ENCODE results near the gene CIAO3.
"Not testable (repeated sequence)": the region's sequence is repeated elsewhere in the genome, so short reads cannot be mapped to it uniquely, and the experiment has no call there.

The CIAO3 gene

DNA sequence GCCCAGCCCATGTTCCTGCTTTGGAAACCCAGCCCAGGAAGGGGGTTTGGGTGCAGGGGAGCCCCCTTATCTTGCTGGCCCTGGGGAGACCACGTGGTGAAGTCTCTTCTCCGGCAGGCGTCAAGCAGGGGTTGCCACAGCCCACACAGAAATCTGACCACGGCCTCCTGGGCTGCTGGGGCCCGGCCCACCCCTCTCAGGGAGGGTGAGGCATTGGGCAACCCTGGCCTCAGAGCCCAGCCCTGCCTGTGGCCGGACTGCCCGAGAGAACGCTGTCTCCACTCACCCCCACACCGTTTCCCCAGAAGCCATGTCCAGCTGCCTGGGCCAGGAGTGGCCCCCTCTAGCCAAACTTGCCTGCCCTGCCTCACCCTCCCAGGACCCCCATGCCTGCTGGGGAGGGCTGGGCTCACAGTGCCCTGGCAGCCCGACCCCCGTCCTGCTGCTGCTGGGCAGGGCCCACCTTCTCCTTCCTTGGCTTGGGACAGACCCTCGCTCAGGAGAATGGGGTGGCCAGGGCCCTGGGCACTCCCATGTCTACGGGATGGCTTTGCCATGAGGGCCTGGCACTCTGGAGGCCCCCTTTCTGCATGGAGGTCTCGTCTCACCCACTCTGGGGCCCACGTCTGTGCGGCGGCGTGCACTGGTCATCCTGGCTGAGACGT, 40.7 kb upstream of the CIAO3 start:
- H3K27ac Mint-ChIP-seq, result no peak overlapping the region
- H3K27me3 Mint-ChIP-seq, result peaks cover 17% of the 10 kb centered on the region
- H3K9me3 Mint-ChIP-seq, result no peaks in the 10 kb centered on the region
- H3K36me3 Mint-ChIP-seq, result no peaks in the 10 kb centered on the region
- no peak for ATAC-seq (ENCODE audit: low read depth)
- H3K4me1 Mint-ChIP-seq, result peaks cover 2% of the 10 kb centered on the region
- H3K4me3 Mint-ChIP-seq, result no peak overlapping the region
- DNase-seq (ENCODE audit: low spot score in 2 of 2), result no peak

DNA sequence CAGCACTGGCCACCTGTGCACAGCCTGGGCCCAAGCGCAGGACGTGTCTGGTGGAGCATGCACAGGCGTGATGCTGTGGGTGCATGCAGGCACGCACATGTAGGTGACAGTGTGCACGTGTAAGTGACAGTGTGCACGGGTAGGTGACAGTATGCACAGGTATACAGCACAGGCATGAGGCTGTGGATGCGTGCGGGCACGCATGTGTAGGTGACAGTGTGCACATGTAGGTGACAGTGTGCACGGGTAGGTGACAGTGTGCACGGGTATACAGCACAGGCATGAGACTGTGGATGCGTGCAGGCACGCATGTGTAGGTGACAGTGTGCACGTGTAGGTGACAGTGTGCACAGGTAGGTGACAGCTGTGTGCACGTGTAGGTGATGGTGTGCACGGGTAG, 39.5 kb upstream of the CIAO3 start:
- H3K27me3 Mint-ChIP-seq, result peaks cover 17% of the 10 kb centered on the region
- H3K4me3 Mint-ChIP-seq, result no peak overlapping the region
- ATAC-seq (ENCODE audit: low read depth), result no peak
- H3K4me1 Mint-ChIP-seq, result no peaks in the 10 kb centered on the region
- no peak for DNase-seq (ENCODE audit: low spot score in 2 of 2)
- H3K27ac Mint-ChIP-seq, result no peak overlapping the region
- no peaks in the 10 kb centered on the region for H3K36me3 Mint-ChIP-seq
- H3K9me3 Mint-ChIP-seq, result no peaks in the 10 kb centered on the region

DNA sequence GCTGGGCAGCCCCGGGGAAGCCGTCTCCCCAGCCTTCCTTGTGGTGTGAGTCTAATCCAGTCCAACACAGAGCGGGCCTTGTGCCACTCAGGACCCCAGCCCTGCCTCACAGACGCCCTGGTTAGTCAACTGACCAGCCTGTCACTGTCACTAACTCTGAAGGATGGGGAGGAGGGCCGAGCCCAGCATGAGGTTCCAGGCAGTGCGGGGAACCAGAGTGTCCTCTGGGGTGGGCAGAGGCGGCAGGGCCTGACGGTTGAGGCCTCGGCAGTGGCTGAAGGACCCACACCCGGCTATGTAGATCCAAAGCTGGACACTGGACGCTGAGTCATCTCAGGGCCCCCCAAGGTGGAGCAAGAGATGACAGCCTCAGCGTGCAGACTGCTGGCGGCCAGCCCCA, 38.8 kb upstream of the CIAO3 start:
- no peaks in the 10 kb centered on the region for H3K9me3 Mint-ChIP-seq
- no peak for ATAC-seq (ENCODE audit: low read depth)
- peaks cover 17% of the 10 kb centered on the region for H3K27me3 Mint-ChIP-seq
- no peak overlapping the region for H3K4me3 Mint-ChIP-seq
- no peak for DNase-seq (ENCODE audit: low spot score in 2 of 2)
- H3K36me3 Mint-ChIP-seq, result no peaks in the 10 kb centered on the region
- no peak overlapping the region for H3K27ac Mint-ChIP-seq
- H3K4me1 Mint-ChIP-seq, result no peaks in the 10 kb centered on the region

DNA sequence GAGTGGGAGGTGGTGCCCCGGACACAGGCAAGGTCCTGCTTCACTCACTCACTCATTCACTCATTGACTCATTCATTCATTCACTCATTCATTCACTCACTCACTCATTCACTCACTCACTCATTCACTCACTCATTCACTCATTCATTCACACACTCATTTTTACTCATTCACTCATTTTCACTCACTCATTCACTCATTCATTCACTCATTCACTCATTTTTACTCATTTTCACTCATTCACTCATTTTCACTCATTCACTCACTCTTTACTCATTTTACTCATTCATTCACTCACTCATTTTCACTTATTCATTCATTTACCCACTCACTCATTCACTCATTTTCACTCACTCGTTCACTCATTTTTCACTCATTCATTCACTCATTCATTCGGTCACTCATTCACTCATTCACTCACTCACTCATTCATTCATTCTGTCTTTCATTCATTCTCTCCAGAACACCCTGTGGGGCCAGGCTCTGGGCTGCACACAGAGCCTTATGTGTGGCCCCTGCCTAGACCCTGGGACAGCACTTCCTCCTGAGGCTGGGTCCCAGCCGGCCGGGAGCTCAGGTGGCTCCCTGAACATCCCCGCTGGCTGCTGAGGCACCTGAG, 38.2 kb upstream of the CIAO3 start:
- H3K9me3 Mint-ChIP-seq, result no peaks in the 10 kb centered on the region
- no peak overlapping the region for H3K27ac Mint-ChIP-seq
- ATAC-seq (ENCODE audit: low read depth), result no peak
- DNase-seq (ENCODE audit: low spot score in 2 of 2), result no peak
- H3K27me3 Mint-ChIP-seq, result peaks cover 17% of the 10 kb centered on the region
- no peaks in the 10 kb centered on the region for H3K36me3 Mint-ChIP-seq
- H3K4me1 Mint-ChIP-seq, result no peaks in the 10 kb centered on the region
- H3K4me3 Mint-ChIP-seq, result no peak overlapping the region

DNA sequence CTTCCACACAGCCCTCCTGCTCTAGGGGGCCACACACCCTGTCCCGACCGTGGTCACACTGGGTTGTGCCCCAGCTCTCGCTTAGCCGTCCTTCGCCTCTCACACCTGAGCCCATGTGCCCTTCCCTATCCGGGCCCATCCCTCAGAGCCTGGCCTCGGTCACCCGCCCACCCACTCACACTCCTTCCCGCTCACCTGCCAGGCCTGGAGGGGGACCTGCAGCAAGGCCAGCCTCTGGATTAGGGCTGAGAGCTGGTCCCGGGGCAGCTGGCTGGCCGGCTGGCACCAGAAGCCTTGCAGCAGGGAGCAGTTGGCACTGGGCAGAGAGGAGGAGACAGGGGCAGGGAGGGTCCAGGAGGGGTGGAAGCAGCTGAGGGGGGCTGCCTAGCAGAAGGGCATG, 37.6 kb upstream of the CIAO3 start:
- no peak for ATAC-seq (ENCODE audit: low read depth)
- Mint-ChIP-seq H3K9me3 (no peaks in the 10 kb centered on the region), H3K36me3 (no peaks in the 10 kb centered on the region), H3K4me3 (no peak overlapping the region), H3K27me3 (peaks cover 17% of the 10 kb centered on the region), H3K4me1 (no peaks in the 10 kb centered on the region), H3K27ac (no peak overlapping the region)
- no peak for DNase-seq (ENCODE audit: low spot score in 2 of 2)

DNA sequence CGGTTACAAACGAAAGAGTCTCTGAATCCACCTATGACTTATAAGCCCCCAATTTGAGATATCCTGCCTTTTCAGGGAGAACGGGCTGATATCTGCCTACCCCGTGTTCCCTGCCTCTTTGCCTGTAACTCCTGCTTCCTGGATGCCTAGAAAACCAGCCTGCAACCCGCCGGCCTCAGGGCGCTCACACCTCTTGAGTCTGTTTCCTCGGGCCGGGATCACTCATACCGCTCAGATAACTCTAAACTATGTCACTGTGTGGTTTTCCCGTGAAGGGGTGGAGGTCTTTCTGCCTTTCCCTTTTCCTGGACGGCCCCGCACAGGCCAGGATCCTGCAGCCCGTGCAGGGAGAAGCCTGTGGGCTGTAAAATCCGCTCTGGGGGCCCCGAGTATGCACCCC, 37.0 kb upstream of the CIAO3 start:
- H3K36me3 Mint-ChIP-seq, result no peaks in the 10 kb centered on the region
- peaks cover 13% of the 10 kb centered on the region for H3K27me3 Mint-ChIP-seq
- H3K27ac Mint-ChIP-seq, result no peak overlapping the region
- ATAC-seq (ENCODE audit: low read depth), result no peak
- no peak for DNase-seq (ENCODE audit: low spot score in 2 of 2)
- no peaks in the 10 kb centered on the region for H3K9me3 Mint-ChIP-seq
- H3K4me3 Mint-ChIP-seq, result no peak overlapping the region
- H3K4me1 Mint-ChIP-seq, result no peaks in the 10 kb centered on the region

DNA sequence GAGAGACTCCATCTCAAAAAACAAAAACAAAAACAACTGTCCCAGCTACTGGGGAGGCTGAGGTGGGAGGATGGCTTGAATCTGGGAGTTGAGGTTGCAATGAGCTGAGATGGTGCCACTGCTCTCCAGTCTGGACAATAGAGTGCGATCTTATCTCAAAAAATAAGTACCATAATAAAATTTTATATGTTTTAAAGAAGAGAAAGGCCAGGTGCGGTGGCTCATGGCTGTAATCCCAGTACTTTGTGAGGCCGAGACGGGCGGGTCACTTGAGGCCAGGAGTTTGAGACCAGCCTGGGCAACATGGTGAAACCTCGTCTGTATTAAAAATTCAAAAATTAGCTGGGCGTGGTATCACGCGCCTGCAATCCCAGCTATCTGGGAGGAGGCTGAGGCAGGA, 36.0 kb upstream of the CIAO3 start:
- Mint-ChIP-seq H3K27me3 (peaks cover 12% of the 10 kb centered on the region), H3K36me3 (no peaks in the 10 kb centered on the region), H3K4me3 (no peak overlapping the region), H3K9me3 (no peaks in the 10 kb centered on the region), H3K27ac (no peak overlapping the region), H3K4me1 (no peaks in the 10 kb centered on the region)
- DNase-seq (ENCODE audit: low spot score in 2 of 2) (no peak), ATAC-seq (ENCODE audit: low read depth) (no peak)

DNA sequence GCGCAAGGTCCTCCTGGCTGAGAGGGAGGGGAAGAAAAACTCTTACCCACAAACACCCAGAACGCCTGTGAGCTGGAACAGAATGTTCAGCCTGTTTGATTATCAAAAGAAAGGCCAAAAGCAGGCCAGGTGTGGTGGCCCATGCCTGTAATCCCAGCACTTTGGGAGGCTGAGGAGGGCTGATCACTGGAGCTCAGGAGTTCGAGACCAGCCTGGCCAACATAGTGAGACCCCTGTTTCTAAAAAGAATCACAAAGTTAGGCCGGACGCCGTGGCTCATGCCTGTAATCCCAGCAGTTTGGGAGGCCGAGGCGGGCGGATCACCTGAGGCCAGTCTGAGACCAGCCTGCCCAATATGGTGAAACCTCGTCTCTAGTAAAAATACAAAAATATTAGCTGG, 35.5 kb upstream of the CIAO3 start:
- ATAC-seq (ENCODE audit: low read depth); H3K9me3 Mint-ChIP-seq; H3K4me3 Mint-ChIP-seq: not testable (repeated sequence)

DNA sequence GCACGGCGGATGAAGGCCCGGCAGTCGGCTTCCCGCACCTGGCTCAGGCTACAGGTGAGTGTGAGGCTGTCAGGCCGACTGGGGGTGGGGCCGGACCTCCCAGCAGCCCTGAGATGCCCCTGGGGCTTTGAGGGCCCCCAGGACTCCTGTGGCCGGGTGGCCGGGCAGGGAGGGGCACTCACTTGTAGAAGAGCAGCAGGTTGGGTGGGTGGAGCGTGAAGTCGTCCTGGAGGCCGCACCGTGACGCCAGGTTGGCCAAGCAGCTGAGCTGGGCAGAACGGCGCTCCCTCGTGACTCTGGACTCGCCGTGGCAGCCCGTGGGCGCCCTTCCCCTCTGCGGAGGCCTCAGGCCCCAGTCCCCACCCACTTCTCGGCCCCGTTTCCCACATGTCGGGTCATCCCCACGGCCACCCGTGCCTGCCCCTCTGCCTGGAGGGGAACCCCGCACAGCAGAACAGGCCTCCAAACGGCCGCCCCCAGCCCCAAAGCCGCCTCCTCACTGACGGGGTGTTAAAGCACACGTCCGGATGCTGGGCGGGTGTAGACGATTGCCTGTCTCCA, 34.5 kb upstream of the CIAO3 start:
- peaks cover 4% of the 10 kb centered on the region for H3K27me3 Mint-ChIP-seq
- H3K36me3 Mint-ChIP-seq, result no peaks in the 10 kb centered on the region
- H3K27ac Mint-ChIP-seq, result no peak overlapping the region
- no peak overlapping the region for H3K4me3 Mint-ChIP-seq
- H3K4me1 Mint-ChIP-seq, result no peaks in the 10 kb centered on the region
- H3K9me3 Mint-ChIP-seq, result no peaks in the 10 kb centered on the region
- ATAC-seq (ENCODE audit: low read depth) (no peak), DNase-seq (ENCODE audit: low spot score in 2 of 2) (no peak)

More for the DNA sequence above, 35.5 kb upstream of the CIAO3 start:
- not testable (repeated sequence) for H3K4me1 Mint-ChIP-seq; H3K27me3 Mint-ChIP-seq; DNase-seq (ENCODE audit: low spot score in 2 of 2); H3K36me3 Mint-ChIP-seq; H3K27ac Mint-ChIP-seq

DNA sequence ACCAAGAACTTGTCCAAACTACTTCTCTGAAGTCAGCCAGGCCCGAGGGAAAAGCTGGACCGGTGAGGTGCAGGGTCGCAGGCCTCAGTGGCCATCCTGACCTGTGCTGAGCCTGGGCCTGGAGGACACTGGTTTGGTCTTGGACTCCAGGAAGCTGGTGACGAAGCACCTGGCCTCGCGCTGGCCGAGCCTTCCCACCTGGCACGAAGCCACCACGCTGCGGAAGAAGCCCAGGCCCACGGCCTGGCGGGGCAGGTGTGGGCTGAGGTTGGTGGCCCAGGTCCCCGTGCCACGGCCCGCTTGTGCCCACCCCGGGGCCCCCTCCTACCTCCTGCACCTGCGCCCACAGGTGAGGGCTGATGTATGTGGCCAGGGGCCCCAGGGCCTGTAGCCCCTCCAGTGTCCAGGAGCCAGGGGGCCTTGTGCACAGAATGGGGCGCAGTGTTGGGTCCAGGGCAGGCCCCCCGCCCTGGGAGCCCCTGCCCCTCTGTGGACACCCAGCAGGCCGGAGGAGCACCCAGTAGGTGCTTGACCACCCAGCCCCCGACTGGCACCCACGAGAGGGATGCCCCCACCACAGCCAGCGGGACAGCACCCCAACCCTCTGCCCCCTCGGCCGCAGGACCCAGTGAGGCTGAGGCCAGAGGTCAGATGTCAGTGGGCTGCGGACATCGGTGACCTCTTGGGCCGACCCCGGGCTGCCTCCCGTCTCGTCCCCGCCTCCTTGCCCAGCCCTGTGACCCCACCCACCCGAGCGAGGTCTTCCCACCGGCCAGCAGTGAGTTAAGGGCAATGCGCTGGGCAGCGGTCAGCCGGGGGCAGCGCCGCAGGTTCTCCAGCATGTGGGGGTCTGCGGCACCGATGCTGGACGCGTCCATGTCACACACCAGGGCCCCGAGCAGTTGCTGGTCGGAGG, 33.5 kb upstream of the CIAO3 start:
- H3K27me3 Mint-ChIP-seq, result peaks cover 4% of the 10 kb centered on the region
- no peaks in the 10 kb centered on the region for H3K9me3 Mint-ChIP-seq
- H3K4me1 Mint-ChIP-seq, result no peaks in the 10 kb centered on the region
- no peaks in the 10 kb centered on the region for H3K36me3 Mint-ChIP-seq
- DNase-seq (ENCODE audit: low spot score in 2 of 2) (no peak), ATAC-seq (ENCODE audit: low read depth) (no peak)
- no peak overlapping the region for H3K27ac Mint-ChIP-seq
- no peak overlapping the region for H3K4me3 Mint-ChIP-seq

DNA sequence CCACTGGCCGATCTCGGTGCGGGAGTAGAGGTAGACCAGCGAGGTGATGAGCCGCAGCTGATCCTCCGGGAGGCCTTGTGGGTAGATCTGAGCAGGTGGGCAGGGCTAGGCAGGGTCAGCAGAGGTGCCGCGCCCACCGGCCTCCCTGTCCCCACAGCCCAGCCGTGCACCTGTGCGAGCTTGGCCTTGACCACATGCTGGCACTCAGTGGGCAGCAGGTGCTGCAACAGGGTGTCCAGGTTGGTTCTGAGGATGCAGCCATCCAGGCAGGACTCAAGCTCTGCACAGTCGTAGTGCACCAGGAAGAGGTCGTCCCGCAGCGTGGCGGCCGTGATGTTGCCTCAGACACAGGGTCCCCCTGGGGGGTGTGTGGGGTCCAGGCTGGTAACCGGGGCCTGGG, 32.2 kb upstream of the CIAO3 start:
- ATAC-seq (ENCODE audit: low read depth) (no peak), DNase-seq (ENCODE audit: low spot score in 2 of 2) (no peak)
- Mint-ChIP-seq H3K27me3 (peaks cover 4% of the 10 kb centered on the region), H3K36me3 (no peaks in the 10 kb centered on the region), H3K27ac (no peak overlapping the region), H3K9me3 (no peaks in the 10 kb centered on the region), H3K4me3 (no peak overlapping the region), H3K4me1 (no peaks in the 10 kb centered on the region)

DNA sequence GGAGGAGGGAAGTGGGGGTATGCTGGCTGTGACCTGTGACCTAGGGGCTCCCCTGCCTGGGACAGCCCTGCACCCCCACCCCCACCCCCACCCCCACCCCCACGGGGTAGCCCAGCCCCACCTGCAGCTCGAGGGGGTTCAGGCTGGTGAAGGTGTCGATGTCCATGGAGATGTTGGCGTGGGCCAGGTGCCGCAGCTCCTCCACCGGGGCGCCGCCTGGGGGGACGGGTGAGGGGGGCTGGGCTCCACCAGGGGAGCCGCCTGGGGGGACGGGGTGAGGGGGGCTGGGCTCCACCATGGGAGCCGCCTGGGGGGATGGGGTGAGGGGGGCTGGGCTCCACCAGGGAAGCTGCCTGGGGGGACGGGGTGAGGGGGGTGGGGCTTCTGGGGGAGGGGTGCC, 29.6 kb upstream of the CIAO3 start:
- Mint-ChIP-seq H3K36me3 (no peaks in the 10 kb centered on the region), H3K4me1 (no peaks in the 10 kb centered on the region), H3K4me3 (no peak overlapping the region), H3K27ac (no peak overlapping the region), H3K27me3 (peaks cover 3% of the 10 kb centered on the region), H3K9me3 (no peaks in the 10 kb centered on the region)
- DNase-seq (ENCODE audit: low spot score in 2 of 2) (no peak), ATAC-seq (ENCODE audit: low read depth) (no peak)

DNA sequence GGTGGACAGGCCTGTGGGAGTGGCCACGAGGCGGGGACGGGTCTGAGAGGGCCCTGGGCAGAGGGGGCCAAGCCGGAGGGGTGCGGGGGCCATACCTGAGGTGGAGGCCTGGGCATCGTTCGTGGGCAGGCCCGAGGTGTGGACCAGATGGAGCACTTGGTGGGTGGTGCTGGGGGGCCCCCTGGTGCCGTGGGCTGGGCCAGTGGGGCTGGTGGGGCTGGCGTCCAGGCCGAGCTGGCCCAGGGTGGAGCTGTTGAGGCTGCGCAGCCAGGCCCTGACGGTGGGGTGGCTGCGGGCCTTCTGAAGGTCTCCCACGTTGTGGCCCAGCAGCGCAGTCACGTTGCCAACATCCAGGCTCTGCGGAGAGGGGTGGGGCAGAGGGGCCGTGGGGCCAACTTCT, 29.1 kb upstream of the CIAO3 start:
- no peak for DNase-seq (ENCODE audit: low spot score in 2 of 2)
- ATAC-seq (ENCODE audit: low read depth), result no peak
- no peak overlapping the region for H3K4me3 Mint-ChIP-seq
- H3K27me3 Mint-ChIP-seq, result peaks cover 3% of the 10 kb centered on the region
- H3K36me3 Mint-ChIP-seq, result no peaks in the 10 kb centered on the region
- no peaks in the 10 kb centered on the region for H3K9me3 Mint-ChIP-seq
- no peak overlapping the region for H3K27ac Mint-ChIP-seq
- H3K4me1 Mint-ChIP-seq, result no peaks in the 10 kb centered on the region

DNA sequence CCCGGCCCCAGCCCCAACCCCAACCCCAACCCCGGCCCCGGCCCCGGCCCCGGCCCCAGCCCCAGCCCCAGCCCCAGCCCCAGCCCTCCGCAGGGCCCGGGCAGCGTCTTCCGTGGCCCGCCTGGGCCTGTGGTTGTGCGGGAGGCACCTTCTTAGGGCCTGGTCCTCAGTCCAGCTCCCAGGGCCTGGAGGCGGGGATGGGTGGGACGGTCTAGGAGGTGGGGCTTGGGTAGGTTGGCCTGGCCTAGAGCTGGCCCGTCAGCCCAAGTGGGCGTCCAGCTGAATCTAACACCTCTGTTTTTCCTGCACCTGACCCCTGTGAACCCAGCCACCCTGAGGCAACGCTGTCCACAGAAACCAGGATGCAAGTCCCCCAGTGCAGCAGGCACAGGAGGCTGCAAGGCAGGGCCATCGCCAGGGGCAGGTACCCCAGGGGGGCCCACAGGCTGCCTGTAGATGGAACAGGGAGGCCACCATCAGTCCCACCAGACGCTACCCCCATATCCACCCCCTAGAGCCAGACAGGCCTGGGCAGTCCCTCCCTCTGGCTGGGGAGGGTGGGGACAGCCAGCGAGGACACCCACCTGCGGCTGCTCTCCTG, 28.5 kb upstream of the CIAO3 start:
- no peak overlapping the region for H3K4me3 Mint-ChIP-seq
- H3K4me1 Mint-ChIP-seq, result no peaks in the 10 kb centered on the region
- no peaks in the 10 kb centered on the region for H3K9me3 Mint-ChIP-seq
- no peak for ATAC-seq (ENCODE audit: low read depth)
- H3K27me3 Mint-ChIP-seq, result peaks cover 3% of the 10 kb centered on the region
- DNase-seq (ENCODE audit: low spot score in 2 of 2), result no peak
- H3K36me3 Mint-ChIP-seq, result no peaks in the 10 kb centered on the region
- H3K27ac Mint-ChIP-seq, result no peak overlapping the region
